Measurements from ENCODE around the gene CCDC182. TPM values are rescaled to one million over a fixed set of nuclear protein-coding genes. Genes with fewer than 3 reads are reported as not detected.

Gene CCDC182
- total RNA-seq, 1 donor, result not detected

DNA sequence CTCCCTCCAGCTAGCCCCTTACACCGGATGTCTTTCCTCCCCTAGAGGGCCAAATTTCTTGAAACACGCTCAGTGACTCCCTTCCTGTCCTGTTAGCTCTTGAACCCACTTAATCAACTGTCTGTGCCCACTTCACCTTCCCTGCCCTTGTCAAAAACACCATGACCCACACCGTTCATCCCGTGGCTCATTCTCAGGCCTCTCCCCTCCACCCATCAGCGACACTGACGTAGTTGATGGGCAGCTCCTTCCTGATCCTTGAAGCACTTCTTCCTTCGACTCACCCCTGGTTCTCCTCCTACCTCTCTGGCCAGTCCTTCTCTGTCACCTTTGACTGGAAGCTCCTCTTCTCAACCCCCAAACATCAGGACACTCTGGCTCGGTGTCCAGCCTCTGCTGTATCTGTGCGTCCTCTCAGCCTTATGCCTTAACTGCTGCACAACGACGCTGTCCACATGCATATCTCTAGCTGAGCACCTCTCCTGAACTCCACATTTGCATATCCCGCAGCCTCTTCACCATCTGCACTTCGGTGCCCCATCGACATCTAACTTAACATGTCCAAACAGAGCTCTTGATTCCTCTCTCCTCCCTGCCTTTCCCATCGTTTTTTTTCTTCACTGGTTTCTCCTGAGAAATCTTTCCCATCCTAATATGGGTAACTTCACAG is 39.3 kb upstream of the CCDC182 start:
- DNase-seq (ENCODE audit: insufficient read length, low spot score, missing footprints), result no peak
- Histone ChIP-seq H3K36me3 (ENCODE audit: insufficient read depth, low read length) (no peaks in the 10 kb centered on the region), H3K4me2 (ENCODE audit: insufficient read depth, low read length) (no peak overlapping the region), H3K79me2 (ENCODE audit: insufficient read depth, low read length) (no peaks in the 10 kb centered on the region), H3K9me3 (ENCODE audit: low read depth, low read length) (no peaks in the 10 kb centered on the region), H3K4me3 (ENCODE audit: insufficient read depth, low read length) (no peak overlapping the region), H3K4me1 (ENCODE audit: insufficient read depth, low read length) (no peaks in the 10 kb centered on the region), H2AFZ (ENCODE audit: low read length) (no peak overlapping the region), H3K27ac (ENCODE audit: low read depth, low read length) (no peak overlapping the region), H4K20me1 (ENCODE audit: insufficient read depth, low read length) (peaks cover 2% of the 10 kb centered on the region), H3K27me3 (ENCODE audit: insufficient read depth, low read length) (peaks cover 25% of the 10 kb centered on the region)
- no peak for TF ChIP-seq CTCF (IDR thresholded peaks at IDR 0.05; ENCODE audit: extremely low read depth, low read depth, low read length)

DNA sequence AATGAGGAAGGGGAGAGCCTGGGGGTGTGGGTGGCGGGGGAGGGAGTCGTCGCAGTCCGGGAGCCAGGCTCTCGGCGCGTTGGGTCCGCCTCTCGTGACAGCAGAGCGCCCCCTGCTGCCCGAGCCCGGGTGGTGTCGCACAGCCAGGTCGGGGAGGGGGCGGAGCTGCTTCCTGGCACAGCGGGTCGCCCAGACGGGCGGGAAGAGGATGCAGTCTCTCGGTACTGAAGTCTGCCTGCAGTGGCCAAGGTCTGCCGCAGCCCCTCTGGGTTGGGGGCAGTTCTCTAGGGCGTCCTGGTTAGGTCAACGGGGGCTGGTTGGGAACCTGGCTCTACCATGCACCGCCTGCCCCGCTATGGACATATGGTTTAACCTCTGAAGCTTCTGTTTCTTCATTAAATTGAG is 38.2 kb upstream of the CCDC182 start:
- H3K4me2 ChIP-seq (ENCODE audit: insufficient read depth, low read length), result no peak overlapping the region
- H2AFZ ChIP-seq (ENCODE audit: low read length), result no peak overlapping the region
- DNase-seq (ENCODE audit: insufficient read length, low spot score, missing footprints), result peak; percentile 77
- peaks cover 2% of the 10 kb centered on the region for H4K20me1 ChIP-seq (ENCODE audit: insufficient read depth, low read length)
- H3K36me3 ChIP-seq (ENCODE audit: insufficient read depth, low read length), result no peaks in the 10 kb centered on the region
- TF ChIP-seq CTCF (IDR thresholded peaks at IDR 0.05; ENCODE audit: extremely low read depth, low read depth, low read length), result peak; percentile 46
- no peaks in the 10 kb centered on the region for H3K4me1 ChIP-seq (ENCODE audit: insufficient read depth, low read length)
- no peaks in the 10 kb centered on the region for H3K79me2 ChIP-seq (ENCODE audit: insufficient read depth, low read length)
- no peak overlapping the region for H3K27ac ChIP-seq (ENCODE audit: low read depth, low read length)
- no peaks in the 10 kb centered on the region for H3K9me3 ChIP-seq (ENCODE audit: low read depth, low read length)
- H3K4me3 ChIP-seq (ENCODE audit: insufficient read depth, low read length), result no peak overlapping the region
- peaks cover 22% of the 10 kb centered on the region for H3K27me3 ChIP-seq (ENCODE audit: insufficient read depth, low read length)

DNA sequence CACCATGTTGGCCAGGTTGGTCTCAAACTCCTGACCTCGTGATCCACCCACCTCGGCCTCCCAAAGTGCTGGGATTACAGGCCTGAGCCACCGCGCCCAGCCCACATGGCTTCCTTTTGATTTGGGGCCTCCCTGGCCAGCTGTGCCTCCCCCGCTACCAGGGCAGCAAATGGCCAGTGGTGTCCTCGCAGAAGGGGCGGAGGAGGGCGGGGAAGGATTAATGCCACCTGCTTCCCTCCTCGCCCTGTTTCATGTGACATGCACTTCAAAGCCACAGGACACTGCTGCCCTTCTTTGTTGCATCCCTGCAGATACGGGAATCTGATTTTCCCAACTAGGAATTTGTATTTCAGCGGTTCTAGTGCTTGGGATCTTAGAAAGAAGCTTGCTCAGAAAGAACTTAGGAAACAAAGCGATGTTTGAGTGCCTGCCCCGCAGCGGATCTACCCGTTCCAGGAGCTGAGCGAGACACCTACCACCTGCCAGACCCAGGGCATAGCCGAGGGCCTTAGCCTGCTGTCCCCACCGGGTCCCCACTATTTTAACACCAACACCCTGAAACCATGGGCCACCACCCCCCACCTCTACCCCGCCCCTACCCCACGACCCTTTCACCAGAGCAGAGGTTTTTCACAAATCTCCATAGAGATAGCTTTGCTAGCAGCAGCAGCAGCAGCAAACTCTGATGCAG is 37.7 kb upstream of the CCDC182 start:
- H3K27ac ChIP-seq (ENCODE audit: low read depth, low read length), result no peak overlapping the region
- H3K9me3 ChIP-seq (ENCODE audit: low read depth, low read length), result no peaks in the 10 kb centered on the region
- H3K4me2 ChIP-seq (ENCODE audit: insufficient read depth, low read length), result no peak overlapping the region
- no peak for TF ChIP-seq CTCF (IDR thresholded peaks at IDR 0.05; ENCODE audit: extremely low read depth, low read depth, low read length)
- H3K4me3 ChIP-seq (ENCODE audit: insufficient read depth, low read length), result no peak overlapping the region
- H4K20me1 ChIP-seq (ENCODE audit: insufficient read depth, low read length), result peaks cover 2% of the 10 kb centered on the region
- no peaks in the 10 kb centered on the region for H3K79me2 ChIP-seq (ENCODE audit: insufficient read depth, low read length)
- H3K4me1 ChIP-seq (ENCODE audit: insufficient read depth, low read length), result no peaks in the 10 kb centered on the region
- no peak overlapping the region for H2AFZ ChIP-seq (ENCODE audit: low read length)
- H3K27me3 ChIP-seq (ENCODE audit: insufficient read depth, low read length), result peaks cover 17% of the 10 kb centered on the region
- H3K36me3 ChIP-seq (ENCODE audit: insufficient read depth, low read length), result no peaks in the 10 kb centered on the region
- no peak for DNase-seq (ENCODE audit: insufficient read length, low spot score, missing footprints)

GRCh38 chr17:57782062-57782490 is 37.0 kb upstream of the CCDC182 start:
- TF ChIP-seq CTCF (IDR thresholded peaks at IDR 0.05; ENCODE audit: extremely low read depth, low read depth, low read length), result no peak
- no peaks in the 10 kb centered on the region for H3K79me2 ChIP-seq (ENCODE audit: insufficient read depth, low read length)
- H3K9me3 ChIP-seq (ENCODE audit: low read depth, low read length), result no peaks in the 10 kb centered on the region
- peaks cover 11% of the 10 kb centered on the region for H3K27me3 ChIP-seq (ENCODE audit: insufficient read depth, low read length)
- no peak overlapping the region for H3K4me2 ChIP-seq (ENCODE audit: insufficient read depth, low read length)
- H3K27ac ChIP-seq (ENCODE audit: low read depth, low read length), result no peak overlapping the region
- no peaks in the 10 kb centered on the region for H3K4me1 ChIP-seq (ENCODE audit: insufficient read depth, low read length)
- DNase-seq (ENCODE audit: insufficient read length, low spot score, missing footprints), result no peak
- H2AFZ ChIP-seq (ENCODE audit: low read length), result no peak overlapping the region
- no peaks in the 10 kb centered on the region for H3K36me3 ChIP-seq (ENCODE audit: insufficient read depth, low read length)
- H3K4me3 ChIP-seq (ENCODE audit: insufficient read depth, low read length), result no peak overlapping the region
- peaks cover 2% of the 10 kb centered on the region for H4K20me1 ChIP-seq (ENCODE audit: insufficient read depth, low read length)
